ENCODE measurements around the gene SREBF1. TPM values are rescaled to one million over a fixed set of nuclear protein-coding genes. Genes with fewer than 3 reads are reported as not detected.

The SREBF1 gene
- total and polyA plus RNA-seq, 12 donors, result 9.0 to 61.2 (median 20.1) TPM

- peak in 1 of 8 donors; percentile 8 for ATAC-seq
- Histone ChIP-seq H3K36me3 (peaks cover 0 to 53% (median 9%) of the 10 kb centered on the region in 9 donors), H3K4me3 (no peak overlapping the region), H3K27me3 (no peaks in the 10 kb centered on the region), H3K4me1 (peaks cover 17 to 89% (median 61%) of the 10 kb centered on the region in 9 donors), H3K9me3 (no peaks in the 10 kb centered on the region), H3K27ac (no peak overlapping the region)
- peak in 1 of 2 donors; percentile 62 for DNase-seq
- TF ChIP-seq CTCF (IDR thresholded peaks at IDR 0.05), result no peak
- WGBS, 2 donors, result 57 to 64% methylated on average over 12 of the region's 12 CpGs
- intact Hi-C loops (cut with DNase I), result loop anchor here in 5 of 10 donors (5.0 to 10.0 kb wide), 2 partner anchors 38 to 215 kb away; partner anchors contain the start of genes ATPAF2 (in 5 of the 5) and GID4 (in 5 of the 5)
Observed at GRCh38 chr17:17819561-17819995, 17.2 kb downstream of the SREBF1 start.

- H3K27me3 ChIP-seq, result no peaks in the 10 kb centered on the region
- peaks cover 12 to 89% (median 61%) of the 10 kb centered on the region in 9 donors for H3K4me1 ChIP-seq
Observed at GRCh38 chr17:17819111-17819510, 17.7 kb downstream of the SREBF1 start.

DNA sequence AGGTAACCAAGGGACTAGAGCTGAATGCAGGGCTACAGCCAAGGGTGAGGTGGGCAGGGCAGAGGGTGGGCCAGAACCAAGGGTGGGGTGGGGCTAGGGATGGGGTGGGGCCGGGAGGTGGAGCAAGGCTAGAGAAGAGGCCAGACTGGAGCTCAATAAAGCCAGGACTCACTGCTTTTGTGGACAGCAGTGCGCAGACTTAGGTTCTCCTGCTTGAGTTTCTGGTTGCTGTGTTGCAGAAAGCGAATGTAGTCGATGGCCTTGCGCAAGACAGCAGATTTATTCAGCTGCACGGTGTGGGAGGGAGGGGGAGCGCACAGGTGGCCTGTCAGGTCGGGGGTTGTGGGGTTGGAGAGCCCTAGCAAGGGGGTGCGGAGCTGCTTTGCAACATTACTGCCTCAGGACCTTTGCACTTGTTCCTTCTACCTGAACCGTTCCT is 18.7 kb downstream of the SREBF1 start:
- no peaks in the 10 kb centered on the region for H3K9me3 ChIP-seq
- no peak overlapping the region for H3K4me3 ChIP-seq
- DNase-seq (no peak), ATAC-seq (peak in 2 of 8 donors; percentile 14 to 30)
- peaks cover 0 to 68% (median 17%) of the 10 kb centered on the region in 9 donors for H3K36me3 ChIP-seq
- WGBS, 2 donors, result 81 to 83% methylated on average over 10 of the region's 10 CpGs
- no peak for TF ChIP-seq CTCF (IDR thresholded peaks at IDR 0.05)
- intact Hi-C loops (cut with DNase I), result loop anchor here in 5 of 10 donors (5.0 to 10.0 kb wide), 2 partner anchors 39 to 217 kb away; partner anchors contain the start of genes ATPAF2 (in 5 of the 5) and GID4 (in 5 of the 5)
- peaks cover 8 to 91% (median 63%) of the 10 kb centered on the region in 9 donors for H3K4me1 ChIP-seq
- H3K27me3 ChIP-seq, result no peaks in the 10 kb centered on the region
- H3K27ac ChIP-seq, result peak overlapping the region in 1 of 10 donors; percentile 26

More at GRCh38 chr17:17819111-17819510, 17.7 kb downstream of the SREBF1 start:
- H3K36me3 ChIP-seq, result peaks cover 0 to 58% (median 9%) of the 10 kb centered on the region in 9 donors
- DNase-seq (no peak), ATAC-seq (no peak)
- H3K4me3 ChIP-seq, result no peak overlapping the region
- no peak overlapping the region for H3K27ac ChIP-seq
- TF ChIP-seq CTCF (IDR thresholded peaks at IDR 0.05), result no peak
- H3K9me3 ChIP-seq, result no peaks in the 10 kb centered on the region
- intact Hi-C loops (cut with DNase I), result loop anchor here in 5 of 10 donors (5.0 to 10.0 kb wide), 2 partner anchors 38 to 216 kb away; partner anchors contain the start of genes ATPAF2 (in 5 of the 5) and GID4 (in 5 of the 5)
- 80 to 85% methylated on average over 12 of the region's 12 CpGs for WGBS, 2 donors

DNA sequence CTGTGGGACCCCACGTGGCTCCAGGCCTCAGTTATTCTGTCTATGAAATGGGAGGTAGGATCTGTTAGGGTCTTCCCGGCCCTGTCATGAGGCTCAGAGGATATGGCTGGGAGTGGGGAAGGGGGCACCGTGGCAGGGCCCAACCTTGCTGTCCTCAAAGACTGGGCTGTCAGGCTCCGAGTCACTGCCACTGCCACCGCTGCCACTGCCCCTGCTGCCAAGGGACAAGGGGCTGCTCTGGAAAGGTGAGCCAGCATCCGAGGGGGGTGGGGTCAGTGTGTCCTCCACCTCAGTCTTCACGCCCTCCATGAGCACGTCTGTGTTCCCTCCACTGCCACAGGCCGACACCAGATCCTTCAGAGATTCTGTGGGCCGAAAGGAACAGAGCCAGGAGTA is 19.2 kb downstream of the SREBF1 start:
- TF ChIP-seq CTCF (IDR thresholded peaks at IDR 0.05), result no peak
- Histone ChIP-seq H3K27ac (peak overlapping the region in 1 of 10 donors; percentile 26), H3K4me3 (no peak overlapping the region), H3K4me1 (peaks cover 3 to 89% (median 57%) of the 10 kb centered on the region in 9 donors), H3K27me3 (no peaks in the 10 kb centered on the region), H3K36me3 (peaks cover 0 to 74% (median 17%) of the 10 kb centered on the region in 9 donors), H3K9me3 (no peaks in the 10 kb centered on the region)
- ATAC-seq, result no peak
- WGBS, 2 donors, result 79 to 83% methylated on average over 10 of the region's 10 CpGs
- intact Hi-C loops (cut with DNase I), result loop anchor here in 5 of 10 donors (5.0 to 10.0 kb wide), 2 partner anchors 40 to 217 kb away; partner anchors contain the start of genes ATPAF2 (in 5 of the 5) and GID4 (in 5 of the 5)
- no peak for DNase-seq

Measured in heart right ventricle (tissue), 16 donors.